ENCODE data around the gene MPHOSPH8.

DNA sequence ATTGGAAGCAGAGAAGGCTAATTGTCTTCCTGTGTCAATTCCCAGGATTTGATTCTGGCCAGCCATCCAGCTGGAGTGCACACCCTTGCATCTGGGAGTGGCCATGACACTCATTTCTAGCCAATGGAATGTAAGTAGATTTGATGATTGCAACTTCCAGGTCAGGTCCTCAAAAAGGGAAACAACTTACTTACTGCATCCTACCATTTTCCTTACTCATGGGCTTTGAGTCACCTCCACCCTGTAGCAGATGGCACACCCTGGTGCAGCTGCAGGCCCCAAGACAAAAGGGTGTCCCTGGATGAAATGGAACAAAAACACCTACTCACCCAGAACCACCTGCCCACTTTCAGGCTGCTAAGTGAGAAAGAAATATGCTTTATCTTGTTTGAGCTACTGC is 27.3 kb upstream of the MPHOSPH8 start:
- TF ChIP-seq, protein P1, sequence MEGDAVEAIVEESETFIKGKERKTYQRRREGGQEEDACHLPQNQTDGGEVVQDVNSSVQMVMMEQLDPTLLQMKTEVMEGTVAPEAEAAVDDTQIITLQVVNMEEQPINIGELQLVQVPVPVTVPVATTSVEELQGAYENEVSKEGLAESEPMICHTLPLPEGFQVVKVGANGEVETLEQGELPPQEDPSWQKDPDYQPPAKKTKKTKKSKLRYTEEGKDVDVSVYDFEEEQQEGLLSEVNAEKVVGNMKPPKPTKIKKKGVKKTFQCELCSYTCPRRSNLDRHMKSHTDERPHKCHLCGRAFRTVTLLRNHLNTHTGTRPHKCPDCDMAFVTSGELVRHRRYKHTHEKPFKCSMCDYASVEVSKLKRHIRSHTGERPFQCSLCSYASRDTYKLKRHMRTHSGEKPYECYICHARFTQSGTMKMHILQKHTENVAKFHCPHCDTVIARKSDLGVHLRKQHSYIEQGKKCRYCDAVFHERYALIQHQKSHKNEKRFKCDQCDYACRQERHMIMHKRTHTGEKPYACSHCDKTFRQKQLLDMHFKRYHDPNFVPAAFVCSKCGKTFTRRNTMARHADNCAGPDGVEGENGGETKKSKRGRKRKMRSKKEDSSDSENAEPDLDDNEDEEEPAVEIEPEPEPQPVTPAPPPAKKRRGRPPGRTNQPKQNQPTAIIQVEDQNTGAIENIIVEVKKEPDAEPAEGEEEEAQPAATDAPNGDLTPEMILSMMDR (IDR thresholded peaks at IDR 0.05), result no peak
- TF ChIP-seq ZFX (IDR thresholded peaks at IDR 0.05; ENCODE audit: borderline replicate concordance), result no peak
